H1 (cell line): ENCODE results near the gene RETREG1.

ENCODE experiments used
- CBX5 ChIP-seq: fragments of 300-800, 300-1000 bp; sonication (generic); IDR thresholded peaks from 2 replicates; pipeline ENCODE4 v1.7.1; 2016; ENCODE audit warnings: antibody characterized with exemption, low read length, low read depth
- GABPA ChIP-seq: IDR thresholded peaks from 2 replicates; pipeline ENCODE4 v1.6.1; 2011; ENCODE audit warnings: mild to moderate bottlenecking, low read length, moderate library complexity, borderline replicate concordance; ENCODE audit not compliant: insufficient read depth
- NRF1 ChIP-seq: IDR thresholded peaks from 2 replicates; pipeline ENCODE4 v1.6.1; 2011; ENCODE audit warnings: mild to moderate bottlenecking, low read depth, low read length, improper control_type of control experiment
- POLR2A ChIP-seq, 2 experiments: IDR thresholded peaks; 1 replicate in 1 of 2; 2 replicates in 1 of 2; pipeline ENCODE4 v1.6.1; 2011; ENCODE audit warnings: low read depth in 2 of 2, low read length in 2 of 2, mild to moderate bottlenecking in 2 of 2; ENCODE audit errors: control extremely low read depth in 1 of 2
- SIN3A ChIP-seq, 2 experiments: IDR thresholded peaks in 1 of 2; conservative IDR thresholded peaks in 1 of 2; 2 replicates each; pipeline ENCODE4 v1.6.1; 2011 to 2012; ENCODE audit warnings: low read length in 2 of 2, improper control_type of control experiment in 1 of 2, low read depth in 1 of 2, mild to moderate bottlenecking in 1 of 2
- SP1 ChIP-seq: IDR thresholded peaks from 2 replicates; pipeline ENCODE4 v1.6.1; 2011; ENCODE audit warnings: low read depth, low read length
- SP2 ChIP-seq: IDR thresholded peaks from 2 replicates; pipeline ENCODE4 v1.6.1; 2012; ENCODE audit warnings: mild to moderate bottlenecking, low read length, inconsistent platforms
- SRF ChIP-seq: IDR thresholded peaks from 2 replicates; pipeline ENCODE4 v1.6.1; 2011; ENCODE audit warnings: mild to moderate bottlenecking, low read depth, low read length, moderate library complexity
- TF ChIP-seq, protein P1 (sequence below), 3 experiments: IDR thresholded peaks; 1 replicate in 2 of 3; 2 replicates in 1 of 3; pipeline versions ENCODE4 v1.5.1 to v1.6.1; 2011; ENCODE audit warnings: low read length in 3 of 3, mild to moderate bottlenecking in 3 of 3, inconsistent platforms in 2 of 3, low read depth in 1 of 3, moderate library complexity in 1 of 3; ENCODE audit not compliant: insufficient read depth in 1 of 3; ENCODE audit errors: control extremely low read depth in 1 of 3
- TF ChIP-seq, protein P2 (sequence below): IDR thresholded peaks from 2 replicates; pipeline ENCODE4 v1.6.1; 2011; ENCODE audit warnings: low read length, improper control_type of control experiment

DNA sequence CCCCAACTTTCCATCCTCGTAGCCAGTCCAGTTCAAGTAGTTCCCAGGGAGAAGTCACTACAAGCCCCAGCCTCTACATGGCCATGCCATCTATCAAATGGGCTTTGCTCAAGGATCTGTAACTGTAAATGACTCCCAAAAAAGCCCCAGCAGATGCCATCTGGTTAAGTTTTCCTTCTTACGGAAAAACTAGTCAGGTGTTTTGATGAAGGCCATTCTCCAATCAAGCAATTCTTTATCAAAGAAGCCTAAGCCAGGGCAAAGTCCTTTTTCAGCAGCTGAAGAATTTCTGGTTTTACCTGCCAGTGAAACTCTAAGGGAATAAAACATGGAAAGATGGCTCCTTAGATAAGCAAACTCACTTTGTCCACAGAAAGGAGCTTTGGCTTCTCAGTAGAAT, 129.3 kb downstream of the RETREG1 start:
- TF ChIP-seq SP1 (no peak), SIN3A (conservative IDR thresholded peaks at IDR 0.05 in 1 of 2, IDR thresholded peaks at IDR 0.05 in 1 of 2; ENCODE audit: low read depth in 1 of 2, low read length in 2 of 2) (no peak), SP2 (no peak), NRF1 (no peak), CBX5 (no peak), SRF (no peak), GABPA (no peak), POLR2A (IDR thresholded peaks at IDR 0.05; ENCODE audit: control extremely low read depth in 1 of 2, low read depth in 2 of 2, low read length in 2 of 2) (no peak)
- TF ChIP-seq, protein P1, sequence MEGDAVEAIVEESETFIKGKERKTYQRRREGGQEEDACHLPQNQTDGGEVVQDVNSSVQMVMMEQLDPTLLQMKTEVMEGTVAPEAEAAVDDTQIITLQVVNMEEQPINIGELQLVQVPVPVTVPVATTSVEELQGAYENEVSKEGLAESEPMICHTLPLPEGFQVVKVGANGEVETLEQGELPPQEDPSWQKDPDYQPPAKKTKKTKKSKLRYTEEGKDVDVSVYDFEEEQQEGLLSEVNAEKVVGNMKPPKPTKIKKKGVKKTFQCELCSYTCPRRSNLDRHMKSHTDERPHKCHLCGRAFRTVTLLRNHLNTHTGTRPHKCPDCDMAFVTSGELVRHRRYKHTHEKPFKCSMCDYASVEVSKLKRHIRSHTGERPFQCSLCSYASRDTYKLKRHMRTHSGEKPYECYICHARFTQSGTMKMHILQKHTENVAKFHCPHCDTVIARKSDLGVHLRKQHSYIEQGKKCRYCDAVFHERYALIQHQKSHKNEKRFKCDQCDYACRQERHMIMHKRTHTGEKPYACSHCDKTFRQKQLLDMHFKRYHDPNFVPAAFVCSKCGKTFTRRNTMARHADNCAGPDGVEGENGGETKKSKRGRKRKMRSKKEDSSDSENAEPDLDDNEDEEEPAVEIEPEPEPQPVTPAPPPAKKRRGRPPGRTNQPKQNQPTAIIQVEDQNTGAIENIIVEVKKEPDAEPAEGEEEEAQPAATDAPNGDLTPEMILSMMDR (IDR thresholded peaks at IDR 0.05; ENCODE audit: control extremely low read depth in 1 of 3, insufficient read depth in 1 of 3, low read depth in 1 of 3, low read length in 3 of 3) = no peak
- TF ChIP-seq, protein P2, sequence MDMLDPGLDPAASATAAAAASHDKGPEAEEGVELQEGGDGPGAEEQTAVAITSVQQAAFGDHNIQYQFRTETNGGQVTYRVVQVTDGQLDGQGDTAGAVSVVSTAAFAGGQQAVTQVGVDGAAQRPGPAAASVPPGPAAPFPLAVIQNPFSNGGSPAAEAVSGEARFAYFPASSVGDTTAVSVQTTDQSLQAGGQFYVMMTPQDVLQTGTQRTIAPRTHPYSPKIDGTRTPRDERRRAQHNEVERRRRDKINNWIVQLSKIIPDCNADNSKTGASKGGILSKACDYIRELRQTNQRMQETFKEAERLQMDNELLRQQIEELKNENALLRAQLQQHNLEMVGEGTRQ = no peak
